ENCODE measurements around the gene LAMB4.

LAMB4 gene

DNA sequence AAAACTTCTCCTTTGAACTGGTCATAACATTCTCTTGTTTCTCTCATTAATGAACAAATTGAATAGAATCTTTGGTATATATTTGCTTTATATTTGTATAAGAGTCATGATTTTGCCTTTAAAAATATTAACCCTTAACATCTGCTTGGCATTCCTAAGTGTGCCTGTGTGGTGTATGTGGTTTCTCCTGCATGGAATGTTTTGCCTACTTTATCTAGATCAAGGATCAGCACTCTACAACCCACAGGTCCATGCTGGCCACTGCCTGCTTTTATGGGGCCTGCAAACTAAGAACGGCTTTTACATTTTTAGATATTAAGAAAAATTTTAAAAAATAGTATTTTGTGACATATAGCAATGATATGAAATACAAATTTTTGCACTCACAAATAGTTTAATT, 4.3 kb upstream of the LAMB4 start:
- DNase-seq (ENCODE audit: low read depth), result no peak
- TF ChIP-seq MYC (IDR thresholded peaks at IDR 0.05; ENCODE audit: low read depth, low read length) (no peak), POLR2A (IDR thresholded peaks at IDR 0.05; ENCODE audit: extremely low read depth, insufficient read length) (no peak)
- TF ChIP-seq, protein P1, sequence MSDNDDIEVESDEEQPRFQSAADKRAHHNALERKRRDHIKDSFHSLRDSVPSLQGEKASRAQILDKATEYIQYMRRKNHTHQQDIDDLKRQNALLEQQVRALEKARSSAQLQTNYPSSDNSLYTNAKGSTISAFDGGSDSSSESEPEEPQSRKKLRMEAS (IDR thresholded peaks at IDR 0.05; ENCODE audit: low read depth, low read length), result no peak
- TF ChIP-seq, protein P2, sequence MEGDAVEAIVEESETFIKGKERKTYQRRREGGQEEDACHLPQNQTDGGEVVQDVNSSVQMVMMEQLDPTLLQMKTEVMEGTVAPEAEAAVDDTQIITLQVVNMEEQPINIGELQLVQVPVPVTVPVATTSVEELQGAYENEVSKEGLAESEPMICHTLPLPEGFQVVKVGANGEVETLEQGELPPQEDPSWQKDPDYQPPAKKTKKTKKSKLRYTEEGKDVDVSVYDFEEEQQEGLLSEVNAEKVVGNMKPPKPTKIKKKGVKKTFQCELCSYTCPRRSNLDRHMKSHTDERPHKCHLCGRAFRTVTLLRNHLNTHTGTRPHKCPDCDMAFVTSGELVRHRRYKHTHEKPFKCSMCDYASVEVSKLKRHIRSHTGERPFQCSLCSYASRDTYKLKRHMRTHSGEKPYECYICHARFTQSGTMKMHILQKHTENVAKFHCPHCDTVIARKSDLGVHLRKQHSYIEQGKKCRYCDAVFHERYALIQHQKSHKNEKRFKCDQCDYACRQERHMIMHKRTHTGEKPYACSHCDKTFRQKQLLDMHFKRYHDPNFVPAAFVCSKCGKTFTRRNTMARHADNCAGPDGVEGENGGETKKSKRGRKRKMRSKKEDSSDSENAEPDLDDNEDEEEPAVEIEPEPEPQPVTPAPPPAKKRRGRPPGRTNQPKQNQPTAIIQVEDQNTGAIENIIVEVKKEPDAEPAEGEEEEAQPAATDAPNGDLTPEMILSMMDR (IDR thresholded peaks at IDR 0.05; ENCODE audit: low read depth, low read length), result no peak
- H3K4me3 ChIP-seq (ENCODE audit: low read depth, low read length), result no peak overlapping the region

DNA sequence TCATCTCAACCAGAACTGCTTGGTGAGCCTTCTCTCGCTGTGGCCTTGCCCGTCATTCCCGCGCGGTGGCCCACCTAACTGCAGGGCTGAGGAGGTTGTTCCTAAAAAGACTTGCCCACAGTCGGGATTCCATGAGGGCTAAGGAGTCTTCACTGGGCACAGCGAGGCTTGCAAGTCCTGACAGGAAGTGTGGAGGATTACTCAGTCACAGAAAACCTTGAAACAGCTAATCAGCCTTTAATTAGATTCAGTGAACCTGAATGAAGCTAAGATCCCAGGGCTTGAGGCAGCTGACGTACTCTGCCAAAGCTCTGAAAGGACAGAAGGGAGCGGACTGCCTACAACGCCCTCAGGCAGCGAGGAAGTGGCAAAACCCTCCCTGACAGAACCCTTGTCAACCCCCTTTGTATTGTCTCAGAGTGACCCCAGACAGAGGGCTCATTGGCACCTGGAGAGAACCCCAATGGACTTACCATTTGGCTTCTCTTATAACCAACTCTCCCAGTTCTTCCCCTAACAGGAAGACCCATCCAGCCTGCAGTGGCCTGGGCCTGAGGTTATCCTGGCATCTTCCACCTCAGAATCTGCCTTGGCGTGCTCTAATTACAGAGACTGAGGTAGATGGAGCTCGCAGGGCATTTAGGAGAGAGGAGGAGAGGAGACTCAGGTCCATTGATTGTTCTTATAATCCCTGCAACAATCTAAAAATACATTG, 2.5 kb upstream of the LAMB4 start:
- no peak overlapping the region for H3K4me3 ChIP-seq (ENCODE audit: low read depth, low read length)
- TF ChIP-seq, protein P2 (IDR thresholded peaks at IDR 0.05; ENCODE audit: low read depth, low read length), result no peak
- TF ChIP-seq POLR2A (IDR thresholded peaks at IDR 0.05; ENCODE audit: extremely low read depth, insufficient read length), result no peak
- no peak for TF ChIP-seq MYC (IDR thresholded peaks at IDR 0.05; ENCODE audit: low read depth, low read length)
- TF ChIP-seq, protein P1 (IDR thresholded peaks at IDR 0.05; ENCODE audit: low read depth, low read length), result no peak
- DNase-seq (ENCODE audit: low read depth), result no peak

DNA sequence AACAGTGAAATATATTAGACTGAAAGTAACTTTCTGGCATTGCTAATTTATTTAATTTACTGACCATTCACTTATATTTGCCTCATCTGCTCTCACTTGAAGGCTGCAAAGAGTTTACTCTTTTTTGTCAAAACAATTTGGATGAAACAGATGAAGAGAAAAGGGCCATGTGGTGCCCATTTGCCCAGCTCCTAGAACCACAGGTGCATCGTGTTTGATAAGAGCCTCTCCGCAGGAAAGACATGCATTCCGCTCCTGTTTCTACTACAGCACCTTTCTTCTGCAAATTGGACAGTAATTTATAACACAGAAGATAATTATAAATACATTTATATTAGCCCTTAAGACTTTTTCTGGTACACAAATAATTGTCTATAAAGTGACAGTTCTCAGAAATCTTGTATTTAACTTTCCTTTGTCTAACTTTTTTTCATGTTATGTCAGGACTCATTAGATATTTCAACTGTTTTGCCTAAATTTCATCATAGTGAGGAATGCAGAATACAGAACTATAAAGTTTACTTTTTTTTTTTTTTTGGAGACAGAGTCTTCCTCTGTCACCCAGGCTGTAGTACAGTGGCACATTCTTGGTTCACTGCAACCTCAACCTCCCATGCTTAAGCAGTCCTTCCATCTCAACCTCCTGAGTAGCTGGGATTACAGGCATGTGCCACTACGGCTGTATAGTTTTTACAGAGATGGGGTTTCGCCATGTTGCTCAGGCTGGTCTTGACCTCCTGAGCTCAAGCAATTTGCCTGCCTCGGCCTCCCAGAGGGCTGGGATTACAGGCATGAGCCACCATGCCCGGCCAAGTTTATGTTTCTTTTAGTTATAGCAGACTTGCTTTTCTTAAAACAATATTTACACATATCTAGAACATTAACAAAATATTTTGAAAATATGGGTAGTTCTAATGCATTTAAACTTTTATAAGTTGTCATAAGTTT, 869 bp downstream of the LAMB4 start:
- TF ChIP-seq POLR2A (IDR thresholded peaks at IDR 0.05; ENCODE audit: extremely low read depth, insufficient read length), result no peak
- TF ChIP-seq, protein P2 (IDR thresholded peaks at IDR 0.05; ENCODE audit: low read depth, low read length), result no peak
- TF ChIP-seq MYC (IDR thresholded peaks at IDR 0.05; ENCODE audit: low read depth, low read length), result no peak
- TF ChIP-seq, protein P1 (IDR thresholded peaks at IDR 0.05; ENCODE audit: low read depth, low read length), result no peak
- H3K4me3 ChIP-seq (ENCODE audit: low read depth, low read length), result no peak overlapping the region
- no peak for DNase-seq (ENCODE audit: low read depth)

DNA sequence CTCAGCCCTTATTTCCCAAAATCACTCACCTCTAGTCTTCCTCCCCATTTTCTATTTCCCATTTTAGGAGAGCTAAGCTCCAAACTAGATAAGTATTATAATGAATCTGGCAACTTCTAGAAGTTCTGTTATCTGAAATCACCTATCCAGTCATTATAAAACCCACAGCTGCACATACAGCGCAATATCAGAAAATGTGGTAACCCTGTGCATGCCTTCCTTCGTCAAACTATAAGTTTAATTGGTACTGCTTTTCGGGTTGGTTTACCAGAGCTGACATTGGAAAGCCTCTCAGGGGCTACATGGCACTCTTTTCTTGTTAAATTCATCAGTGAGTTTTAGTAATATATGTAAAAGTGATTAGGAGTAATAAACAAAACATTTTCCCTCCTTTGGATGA, 1.6 kb downstream of the LAMB4 start:
- TF ChIP-seq, protein P2 (IDR thresholded peaks at IDR 0.05; ENCODE audit: low read depth, low read length), result no peak
- TF ChIP-seq MYC (IDR thresholded peaks at IDR 0.05; ENCODE audit: low read depth, low read length) (no peak), POLR2A (IDR thresholded peaks at IDR 0.05; ENCODE audit: extremely low read depth, insufficient read length) (no peak)
- TF ChIP-seq, protein P1 (IDR thresholded peaks at IDR 0.05; ENCODE audit: low read depth, low read length), result no peak
- H3K4me3 ChIP-seq (ENCODE audit: low read depth, low read length), result no peak overlapping the region
- no peak for DNase-seq (ENCODE audit: low read depth)

DNA sequence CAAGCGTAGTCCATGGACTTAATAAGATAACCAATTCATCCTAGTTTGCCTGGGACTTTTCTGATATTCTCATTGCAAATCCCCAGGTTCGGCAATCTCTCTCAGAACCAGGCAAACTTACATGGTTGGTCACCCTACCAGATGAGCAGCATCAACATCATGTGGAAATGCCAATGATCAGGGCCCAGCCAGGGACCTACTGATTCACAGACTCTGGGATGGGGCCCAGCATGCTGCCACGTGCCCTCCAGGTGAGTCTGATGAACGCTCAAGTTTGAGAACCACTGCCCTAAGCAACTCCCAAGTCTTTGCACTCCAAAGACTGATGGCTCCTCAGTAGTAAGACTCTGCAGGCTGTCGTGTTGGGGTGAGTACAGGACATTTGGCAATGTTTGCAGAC, 2.7 kb downstream of the LAMB4 start:
- DNase-seq (ENCODE audit: low read depth), result no peak
- no peak overlapping the region for H3K4me3 ChIP-seq (ENCODE audit: low read depth, low read length)
- TF ChIP-seq, protein P1 (IDR thresholded peaks at IDR 0.05; ENCODE audit: low read depth, low read length), result no peak
- TF ChIP-seq POLR2A (IDR thresholded peaks at IDR 0.05; ENCODE audit: extremely low read depth, insufficient read length) (no peak), MYC (IDR thresholded peaks at IDR 0.05; ENCODE audit: low read depth, low read length) (no peak)
- TF ChIP-seq, protein P2 (IDR thresholded peaks at IDR 0.05; ENCODE audit: low read depth, low read length), result no peak

Measured in NB4 (cell line).